Sigmoid colon (tissue), 4 donors: ENCODE measurements around the gene ATP1A1.

ENCODE experiments used
- CTCF ChIP-seq, 4 experiments: fragments of 450-650 bp in 3 of 4; fragments of 200-600 bp in 1 of 4; IDR thresholded peaks; one replicate each; pipeline ENCODE4 v1.5.1; 2016 to 2019; ENCODE audit warnings: antibody characterized with exemption in 4 of 4, mild to moderate bottlenecking in 3 of 4, moderate library complexity in 2 of 4
- POLR2A ChIP-seq, 2 donors: fragments of 450-650 bp; IDR thresholded peaks; one replicate each; pipeline ENCODE4 v1.6.1; 2016; ENCODE audit warnings: antibody characterized with exemption in 2 of 2, mild to moderate bottlenecking in 2 of 2, moderate library complexity in 2 of 2
- POLR2AphosphoS5 ChIP-seq, 4 donors: sonication (generic); formaldehyde crosslinking; IDR thresholded peaks; one replicate each; pipeline ENCODE4 v1.6.1; 2017; ENCODE audit warnings: antibody characterized with exemption in 4 of 4

- TF ChIP-seq CTCF (IDR thresholded peaks at IDR 0.05) (no peak), POLR2A (IDR thresholded peaks at IDR 0.05) (peak; percentile 38 to 58), POLR2AphosphoS5 (IDR thresholded peaks at IDR 0.05) (peak; percentile 67 to 93 (median 76))
These were observed 3.1 kb downstream of the ATP1A1 start for GRCh38 chr1:116375887-116376728.
